Measurements from ENCODE around the gene KCTD7. TPM values are rescaled to one million over a fixed set of nuclear protein-coding genes. Genes with fewer than 3 reads are reported as not detected.
A peak's percentile ranks its signal among the peaks of the same experiment; 100 is the strongest.
"Not testable (repeated sequence)": the region's sequence is repeated elsewhere in the genome, so short reads cannot be mapped to it uniquely, and the experiment has no call there.

Gene KCTD7
- total RNA-seq: 10 to 100 TPM; 11.4 to 24.4 TPM
- polyA plus RNA-seq: 10 to 100 TPM; 10.8 to 14.9 TPM
- long read RNA-seq, donor 1, full-length matches to known transcripts: 21 of 24 reads
- long read RNA-seq, donor 1, partial matches to known transcripts: 1 of 24 reads
- long read RNA-seq, donor 1, other reads (novel, unspliced or antisense): 2 of 24 reads
- long read RNA-seq, donor 2, partial matches to known transcripts: 3 of 3 reads
- long read RNA-seq, donor 2, other reads (novel, unspliced or antisense): 0 of 3 reads

DNA sequence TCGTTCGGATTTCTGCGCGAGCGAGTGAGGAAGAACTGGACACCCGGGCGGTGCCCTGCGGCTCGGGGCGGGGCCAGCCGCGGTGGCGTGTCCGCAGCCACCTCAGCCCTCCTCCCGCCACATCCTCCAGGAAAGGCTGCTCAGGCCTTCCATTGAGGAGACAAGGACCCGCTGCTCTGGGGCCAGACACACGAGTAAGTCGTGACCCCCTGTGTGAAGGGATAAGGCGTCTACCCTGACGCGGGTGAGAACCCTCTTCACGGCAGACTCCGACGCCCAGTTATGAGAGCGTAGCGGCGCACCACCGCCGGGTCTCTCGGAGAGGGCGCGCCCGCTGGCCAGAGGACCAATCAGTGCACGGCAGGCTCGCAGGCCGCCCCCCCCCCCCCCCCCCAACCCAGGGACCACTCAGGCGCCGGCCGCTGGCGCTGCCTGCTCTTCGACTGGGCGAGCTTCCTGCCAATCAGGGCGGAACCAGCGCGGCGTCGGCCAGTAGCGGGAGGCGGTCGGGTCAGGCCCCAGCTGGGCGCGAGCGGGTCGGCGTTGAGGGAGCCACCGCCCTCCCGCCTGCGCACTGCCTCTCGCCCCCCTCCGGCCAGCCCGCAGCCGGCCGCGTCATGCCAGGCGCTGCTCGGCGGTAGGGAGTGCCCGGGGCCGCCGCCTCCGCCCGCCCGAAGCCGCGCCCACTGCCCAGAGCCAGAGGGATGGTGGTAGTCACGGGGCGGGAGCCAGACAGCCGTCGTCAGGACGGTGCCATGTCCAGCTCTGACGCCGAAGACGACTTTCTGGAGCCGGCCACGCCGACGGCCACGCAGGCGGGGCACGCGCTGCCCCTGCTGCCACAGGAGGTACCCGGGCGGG, at the start of gene KCTD7:
Gene KCTD7, plus strand, starts transcription at position 521 of the 861 bp plus-strand sequence. Its CDS starts 184 bp downstream, at position 705.
- no peaks in the 10 kb centered on the region for H3K27me3 ChIP-seq (ENCODE audit: control insufficient read depth in 1 of 2, insufficient read depth in 2 of 2, low read length in 1 of 2)
- peak within 1 kb of the TSS; percentile 43 to 92 for H3K27ac ChIP-seq (ENCODE audit: low read depth in 1 of 2, low read length in 2 of 2)
- peak; percentile 99 for DNase-seq
- intact Hi-C loops (cut with DNase I): loop anchor here (1.0 to 5.0 kb wide), 5 partner anchors 26 to 71 kb away; no protein-coding TSS in a partner anchor
- whole genome bisulfite sequencing, 2 donors: 0 to 1% methylated on average over 65 to 93 of the region's 93 CpGs
- H3K36me3 ChIP-seq (ENCODE audit: control insufficient read depth in 1 of 2, insufficient read depth in 2 of 2, low read length in 1 of 2): no peaks in the 10 kb centered on the region
- peak; percentile 98 for ATAC-seq (ENCODE audit: low FRiP score)
- no peaks in the 10 kb centered on the region for H3K9me3 ChIP-seq (ENCODE audit: control insufficient read depth, low read length)
- peaks cover 0 to 3% of the 10 kb centered on the region in 2 donors for H3K4me1 ChIP-seq (ENCODE audit: control insufficient read depth in 1 of 2, insufficient read depth in 2 of 2, low read length in 2 of 2)
- peak within 1 kb of the TSS; percentile 61 to 66 for H3K4me3 ChIP-seq (ENCODE audit: low read length in 2 of 2)

DNA sequence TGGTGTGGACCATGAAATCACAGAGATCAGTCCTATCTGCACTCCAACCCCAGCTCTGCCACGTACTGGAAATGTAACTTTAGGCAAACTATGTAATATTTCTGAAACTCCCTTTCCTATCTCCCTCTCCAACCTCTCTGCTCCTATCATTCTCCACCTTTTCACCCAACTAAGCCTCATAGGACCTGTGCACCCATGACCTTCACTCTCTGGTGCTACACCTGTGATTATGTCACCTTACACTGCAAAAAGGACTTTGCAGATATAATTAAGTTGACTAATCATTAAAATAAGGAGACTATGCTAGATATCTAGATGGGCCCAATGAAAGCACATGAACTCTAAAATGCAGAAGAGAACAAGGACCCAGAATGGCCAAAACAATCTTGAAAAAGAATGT, 48.3 kb upstream of the KCTD7 start:
- H3K27me3 ChIP-seq (ENCODE audit: control insufficient read depth in 1 of 2, insufficient read depth in 2 of 2, low read length in 1 of 2); DNase-seq; H3K9me3 ChIP-seq (ENCODE audit: control insufficient read depth, low read length); ATAC-seq (ENCODE audit: low FRiP score); H3K4me1 ChIP-seq (ENCODE audit: control insufficient read depth in 1 of 2, insufficient read depth in 2 of 2, low read length in 2 of 2); H3K4me3 ChIP-seq (ENCODE audit: low read length in 2 of 2); intact Hi-C loops (cut with DNase I); H3K27ac ChIP-seq (ENCODE audit: low read depth in 1 of 2, low read length in 2 of 2); H3K36me3 ChIP-seq (ENCODE audit: control insufficient read depth in 1 of 2, insufficient read depth in 2 of 2, low read length in 1 of 2): not testable (repeated sequence)
- WGBS, 2 donors: 42 to 50% methylated on average over 1 of the region's 1 CpG

DNA sequence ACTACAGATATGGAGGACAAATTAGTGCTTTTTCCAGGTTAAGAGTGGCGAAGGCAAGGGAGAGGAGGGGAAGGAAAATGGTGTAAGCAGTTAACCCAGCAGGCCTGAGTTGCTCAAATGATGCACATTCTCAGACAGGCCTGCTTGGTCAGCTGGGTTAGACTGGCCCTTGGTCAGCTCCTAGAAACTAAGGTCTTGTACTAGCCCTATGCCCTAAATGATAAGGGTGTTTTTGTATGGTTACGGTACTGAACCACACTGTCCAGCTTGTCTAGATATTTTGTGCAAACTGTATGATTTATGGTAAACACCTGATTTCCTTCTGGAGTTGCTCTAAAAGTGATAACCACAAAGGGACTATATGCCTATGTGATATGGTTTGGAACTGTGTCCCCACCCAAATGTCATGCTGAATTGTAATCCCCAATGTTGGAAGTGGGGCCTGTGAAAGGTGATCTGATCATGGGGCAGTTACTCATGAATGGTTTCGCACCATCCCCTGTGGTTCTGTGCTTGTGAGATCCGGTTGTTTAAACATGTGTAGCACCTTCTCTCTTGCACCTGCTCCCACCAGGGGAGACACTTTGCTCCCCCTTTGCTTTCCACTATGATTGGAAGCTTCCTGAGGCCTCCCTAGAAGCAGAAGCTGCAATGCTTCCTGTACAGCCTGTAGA, 45.7 kb upstream of the KCTD7 start:
- DNase-seq; H3K4me1 ChIP-seq (ENCODE audit: control insufficient read depth in 1 of 2, insufficient read depth in 2 of 2, low read length in 2 of 2); H3K36me3 ChIP-seq (ENCODE audit: control insufficient read depth in 1 of 2, insufficient read depth in 2 of 2, low read length in 1 of 2); H3K4me3 ChIP-seq (ENCODE audit: low read length in 2 of 2); H3K27me3 ChIP-seq (ENCODE audit: control insufficient read depth in 1 of 2, insufficient read depth in 2 of 2, low read length in 1 of 2); ATAC-seq (ENCODE audit: low FRiP score); intact Hi-C loops (cut with DNase I); H3K27ac ChIP-seq (ENCODE audit: low read depth in 1 of 2, low read length in 2 of 2); H3K9me3 ChIP-seq (ENCODE audit: control insufficient read depth, low read length): not testable (repeated sequence)
- WGBS, 2 donors: 73 to 90% methylated on average over 4 of the region's 4 CpGs

DNA sequence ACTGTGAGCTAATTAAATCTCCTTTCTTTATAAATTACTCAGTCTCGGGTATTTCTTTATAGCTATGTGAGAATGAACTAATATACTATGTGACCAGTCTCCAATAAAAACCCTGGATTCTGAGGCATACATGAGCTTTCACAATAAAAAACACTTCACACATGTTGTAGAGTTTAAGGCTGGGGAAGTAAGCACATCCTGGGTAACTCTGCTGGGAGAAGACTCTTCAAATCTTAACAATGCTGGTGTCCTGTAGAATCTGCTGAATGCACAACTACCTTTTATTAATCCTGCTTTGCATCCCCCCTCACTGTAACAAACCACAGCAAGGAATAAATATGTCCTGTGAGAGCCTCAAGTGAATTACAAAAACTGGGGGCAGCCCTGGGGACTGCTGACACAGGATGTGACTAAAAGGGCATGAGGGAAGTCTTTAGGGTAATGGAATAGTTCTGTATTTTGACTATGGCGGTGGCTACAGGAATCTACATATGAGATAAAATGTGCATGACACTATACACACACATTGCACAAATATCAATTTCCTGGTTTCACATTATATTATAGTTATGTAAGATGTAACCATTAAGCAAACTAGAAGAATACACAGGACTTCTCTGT, 45.1 kb upstream of the KCTD7 start:
- intact Hi-C loops (cut with DNase I): no loop called here
- H3K27ac ChIP-seq (ENCODE audit: low read depth in 1 of 2, low read length in 2 of 2): no peak overlapping the region
- H3K27me3 ChIP-seq (ENCODE audit: control insufficient read depth in 1 of 2, insufficient read depth in 2 of 2, low read length in 1 of 2): no peaks in the 10 kb centered on the region
- WGBS, 2 donors: 86 to 92% methylated on average over 2 of the region's 2 CpGs
- H3K9me3 ChIP-seq (ENCODE audit: control insufficient read depth, low read length): no peaks in the 10 kb centered on the region
- H3K36me3 ChIP-seq (ENCODE audit: control insufficient read depth in 1 of 2, insufficient read depth in 2 of 2, low read length in 1 of 2): no peaks in the 10 kb centered on the region
- DNase-seq: no peak
- no peak overlapping the region for H3K4me3 ChIP-seq (ENCODE audit: low read length in 2 of 2)
- no peak for ATAC-seq (ENCODE audit: low FRiP score)
- no peaks in the 10 kb centered on the region for H3K4me1 ChIP-seq (ENCODE audit: control insufficient read depth in 1 of 2, insufficient read depth in 2 of 2, low read length in 2 of 2)

DNA sequence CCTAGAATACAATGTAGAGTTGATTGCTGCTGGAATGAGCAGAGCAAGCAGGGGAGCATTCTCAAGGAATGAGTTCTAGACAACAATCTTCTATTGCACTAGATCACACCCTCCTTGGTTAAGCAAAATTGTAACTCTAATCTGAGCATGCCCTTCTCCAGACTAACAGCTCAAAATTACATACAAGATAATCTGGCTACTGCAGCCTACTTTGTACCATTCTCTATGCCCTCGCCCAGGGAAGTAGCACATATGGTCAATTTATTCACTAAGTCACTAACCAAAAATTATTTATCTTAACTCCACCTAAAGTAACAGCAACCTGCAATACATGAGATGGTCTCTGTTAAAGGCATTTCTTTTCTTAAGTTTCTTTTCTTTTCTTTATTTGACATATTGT, 42.5 kb upstream of the KCTD7 start:
- Histone ChIP-seq H3K27ac (ENCODE audit: low read depth in 1 of 2, low read length in 2 of 2) (no peak overlapping the region), H3K4me3 (ENCODE audit: low read length in 2 of 2) (no peak overlapping the region), H3K27me3 (ENCODE audit: control insufficient read depth in 1 of 2, insufficient read depth in 2 of 2, low read length in 1 of 2) (no peaks in the 10 kb centered on the region), H3K9me3 (ENCODE audit: control insufficient read depth, low read length) (no peaks in the 10 kb centered on the region), H3K4me1 (ENCODE audit: control insufficient read depth in 1 of 2, insufficient read depth in 2 of 2, low read length in 2 of 2) (no peaks in the 10 kb centered on the region), H3K36me3 (ENCODE audit: control insufficient read depth in 1 of 2, insufficient read depth in 2 of 2, low read length in 1 of 2) (no peaks in the 10 kb centered on the region)
- ATAC-seq (ENCODE audit: low FRiP score): no peak
- 89 to 100% methylated on average over 1 of the region's 1 CpG for WGBS, 2 donors
- intact Hi-C loops (cut with DNase I): no loop called here
- DNase-seq: no peak

DNA sequence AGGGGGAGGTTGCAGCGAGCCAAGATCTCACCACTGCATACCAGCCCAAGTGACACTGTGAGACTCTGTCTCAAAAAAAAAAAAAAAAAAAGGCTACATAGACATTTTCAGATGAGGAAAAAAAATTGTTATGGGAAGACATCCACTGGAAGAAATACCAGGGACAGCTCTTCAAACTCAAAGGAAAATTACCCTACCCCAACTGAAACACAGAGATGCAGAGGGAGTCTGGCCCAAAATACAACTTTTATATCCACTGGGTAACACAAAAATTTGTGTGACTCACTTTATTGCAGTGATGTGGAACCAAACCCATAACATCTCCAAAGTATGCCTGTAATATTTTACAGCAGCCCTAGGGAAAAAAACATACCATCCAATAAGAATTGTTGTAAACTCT, 40.5 kb upstream of the KCTD7 start:
- H3K36me3 ChIP-seq (ENCODE audit: control insufficient read depth in 1 of 2, insufficient read depth in 2 of 2, low read length in 1 of 2); H3K4me3 ChIP-seq (ENCODE audit: low read length in 2 of 2); H3K27me3 ChIP-seq (ENCODE audit: control insufficient read depth in 1 of 2, insufficient read depth in 2 of 2, low read length in 1 of 2); H3K4me1 ChIP-seq (ENCODE audit: control insufficient read depth in 1 of 2, insufficient read depth in 2 of 2, low read length in 2 of 2); DNase-seq; H3K27ac ChIP-seq (ENCODE audit: low read depth in 1 of 2, low read length in 2 of 2); ATAC-seq (ENCODE audit: low FRiP score); H3K9me3 ChIP-seq (ENCODE audit: control insufficient read depth, low read length): not testable (repeated sequence)
- intact Hi-C loops (cut with DNase I): loop anchor here in 1 of 2 donors (2.0 kb wide), 1 partner anchor 113 kb away; no protein-coding TSS in a partner anchor
- WGBS, 2 donors: 81 to 88% methylated on average over 1 of the region's 1 CpG

DNA sequence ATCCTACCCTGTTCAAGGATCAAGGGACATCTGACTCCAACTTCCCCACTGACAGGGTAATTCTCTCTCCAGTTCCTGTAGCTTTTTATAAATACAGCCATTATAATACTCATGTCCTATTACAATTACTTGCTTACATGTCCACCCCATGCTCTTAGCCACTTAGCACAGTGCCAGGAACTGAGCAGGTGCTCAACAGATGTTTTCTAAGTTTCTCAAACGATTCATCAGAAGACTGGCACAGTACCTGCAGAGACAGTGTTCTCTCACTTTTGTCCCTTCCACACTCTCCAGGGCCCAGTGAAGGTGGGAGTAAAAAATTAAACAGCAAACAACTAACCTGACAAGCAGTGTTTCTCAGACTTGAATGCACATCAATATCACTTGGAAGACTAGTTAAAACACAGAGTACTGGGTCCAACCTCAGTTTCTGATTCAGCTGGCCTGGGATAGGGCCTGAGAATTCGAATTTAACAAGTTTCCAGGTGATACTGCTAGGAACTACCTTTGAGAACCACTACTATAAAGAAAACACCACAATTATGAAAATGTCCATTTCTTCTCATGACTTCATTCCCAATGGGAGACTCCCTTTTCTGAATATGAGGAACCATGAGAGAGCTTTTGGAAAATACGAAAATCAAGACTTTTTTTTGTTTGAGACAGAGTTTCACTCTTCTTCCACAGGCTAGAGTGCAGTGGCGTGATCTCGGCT, 39.7 kb upstream of the KCTD7 start:
- not testable (repeated sequence) for H3K27me3 ChIP-seq (ENCODE audit: control insufficient read depth in 1 of 2, insufficient read depth in 2 of 2, low read length in 1 of 2); H3K9me3 ChIP-seq (ENCODE audit: control insufficient read depth, low read length); H3K36me3 ChIP-seq (ENCODE audit: control insufficient read depth in 1 of 2, insufficient read depth in 2 of 2, low read length in 1 of 2); DNase-seq; H3K4me1 ChIP-seq (ENCODE audit: control insufficient read depth in 1 of 2, insufficient read depth in 2 of 2, low read length in 2 of 2); H3K27ac ChIP-seq (ENCODE audit: low read depth in 1 of 2, low read length in 2 of 2); ATAC-seq (ENCODE audit: low FRiP score); H3K4me3 ChIP-seq (ENCODE audit: low read length in 2 of 2)
- 68 to 73% methylated on average over 5 of the region's 5 CpGs for WGBS, 2 donors
- intact Hi-C loops (cut with DNase I): loop anchor here in 1 of 2 donors (2.0 kb wide), 1 partner anchor 114 kb away; no protein-coding TSS in a partner anchor

All from aorta (tissue), 5 donors.